SK-N-SH (cell line): ENCODE measurements around the gene PPM1F. TPM values are rescaled to one million over a fixed set of nuclear protein-coding genes. Genes with fewer than 3 reads are reported as not detected.

Experiments
- CTCF ChIA-PET: fragments of 300-600, 350-600 bp; formaldehyde crosslinking; extraction: SDS; loops from one replicate; lab custom pipeline; 2021; lab: Yijun Ruan, JAX
- POLR2A ChIA-PET: fragments of 350-600 bp; sonication (Branson Sonifier 250); formaldehyde crosslinking; extraction: SDS; loops from one replicate; lab custom pipeline; 2020; ENCODE audit warnings: antibody characterized with exemption, inconsistent platforms; lab: Yijun Ruan, JAX
- DNase-seq: peaks from one replicate; pipeline ENCODE4 v3.0.0; 2012
- H2AFZ ChIP-seq: fragments of 200-600 bp; sonication (generic); 2 replicates; pipeline ENCODE4 v1.8.1; 2016; ENCODE audit warnings: antibody characterized with exemption, mild to moderate bottlenecking, low read depth
- H3F3A ChIP-seq: fragments of 200-600 bp; sonication (generic); replicated peaks from 2 replicates; pipeline ENCODE3; 2016; ENCODE audit warnings: antibody characterized with exemption, mild to moderate bottlenecking; ENCODE audit not compliant: insufficient read depth
- H3K27ac ChIP-seq, 2 experiments: fragments of 200-500 bp in 1 of 2; fragments of 200-600 bp in 1 of 2; sonication (Bioruptor generic) in 1 of 2; sonication (generic), shearing (Covaris generic) in 1 of 2; 2 replicates each; pipeline versions ENCODE4 v1.5.1 to v1.6.1; 2014 to 2016; ENCODE audit warnings: low read depth in 2 of 2, inconsistent platforms in 1 of 2, low read length in 1 of 2, mild to moderate bottlenecking in 1 of 2, mixed read lengths in 1 of 2
- H3K27me3 ChIP-seq: fragments of 200-600 bp; sonication (generic), shearing (Covaris generic); 2 replicates; pipeline ENCODE4 v1.6.1; 2016; ENCODE audit warnings: mixed run types; ENCODE audit not compliant: insufficient read depth
- H3K36me3 ChIP-seq, 2 experiments: fragments of 200-500 bp in 1 of 2; fragments of 200-600 bp in 1 of 2; sonication (Bioruptor generic) in 1 of 2; sonication (generic) in 1 of 2; replicated peaks in 1 of 2; 2 replicates each; pipeline versions ENCODE3 to v1.5.1; 2014 to 2016; ENCODE audit warnings: low read length in 1 of 2, mild to moderate bottlenecking in 1 of 2; ENCODE audit not compliant: insufficient read depth in 2 of 2, control insufficient read depth in 1 of 2
- H3K4me1 ChIP-seq, 2 experiments: fragments of 200-500 bp in 1 of 2; fragments of 200-600 bp in 1 of 2; sonication (Bioruptor generic) in 1 of 2; sonication (generic), shearing (Covaris generic) in 1 of 2; 2 replicates each; pipeline versions ENCODE4 v1.5.1 to v1.6.1; 2014 to 2016; ENCODE audit warnings: low read depth in 1 of 2, low read length in 1 of 2, mixed run types in 1 of 2; ENCODE audit not compliant: insufficient read depth in 2 of 2, control insufficient read depth in 1 of 2
- H3K4me2 ChIP-seq: fragments of 200-600 bp; sonication (generic), shearing (Covaris generic); 2 replicates; pipeline ENCODE4 v1.6.1; 2017; ENCODE audit warnings: mixed run types
- H3K4me3 ChIP-seq, 2 experiments: fragments of 200-500 bp in 1 of 2; fragments of 200-600 bp in 1 of 2; sonication (Bioruptor generic) in 1 of 2; sonication (generic), shearing (Covaris generic) in 1 of 2; 2 replicates each; pipeline versions ENCODE4 v1.5.1 to v1.8.1; 2014 to 2016; ENCODE audit warnings: low read depth in 2 of 2, inconsistent platforms in 1 of 2, low read length in 1 of 2, mild to moderate bottlenecking in 1 of 2, mixed read lengths in 1 of 2, moderate library complexity in 1 of 2
- H3K79me2 ChIP-seq: fragments of 200-600 bp; sonication (generic); 2 replicates; pipeline ENCODE4 v1.8.1; 2017; ENCODE audit warnings: mild to moderate bottlenecking; ENCODE audit not compliant: insufficient read depth
- H3K9ac ChIP-seq: fragments of 200-600 bp; sonication (generic); 2 replicates; pipeline ENCODE4 v1.6.1; 2017; ENCODE audit warnings: mixed run types
- H3K9me2 ChIP-seq: fragments of 200-600 bp; sonication (generic); 2 replicates; pipeline ENCODE4 v1.6.1; 2017; ENCODE audit warnings: mixed run types
- H3K9me3 ChIP-seq: fragments of 200-600 bp; sonication (generic); 2 replicates; pipeline ENCODE4 v1.6.1; 2017; ENCODE audit warnings: mixed run types, mild to moderate bottlenecking, moderate library complexity
- H4K20me1 ChIP-seq: fragments of 200-600 bp; sonication (generic); 2 replicates; pipeline ENCODE4 v1.6.1; 2017; ENCODE audit warnings: mild to moderate bottlenecking, mixed run types; ENCODE audit not compliant: insufficient read depth
- ELF1 ChIP-seq: IDR thresholded peaks from 2 replicates; pipeline ENCODE4 v1.4.0; 2012
- EP300 ChIP-seq, 2 experiments: IDR thresholded peaks; 2 replicates each; pipeline versions ENCODE4 v1.4.0 to v1.6.1; 2012; ENCODE audit warnings: borderline replicate concordance in 1 of 2, low read depth in 1 of 2, low read length in 1 of 2
- EZH2phosphoT487 ChIP-seq: fragments of 200-600 bp; sonication (generic); IDR thresholded peaks from 2 replicates; pipeline ENCODE4 v1.6.1; 2017; ENCODE audit warnings: low read depth, mixed run types, mild to moderate bottlenecking, antibody characterized with exemption, moderate library complexity, borderline replicate concordance
- GABPA ChIP-seq: IDR thresholded peaks from 2 replicates; pipeline ENCODE4 v1.4.0; 2012; ENCODE audit warnings: low read depth, mild to moderate bottlenecking
- JUND ChIP-seq: IDR thresholded peaks from 2 replicates; pipeline ENCODE4 v1.4.0; 2012
- MXI1 ChIP-seq: IDR thresholded peaks from 2 replicates; pipeline ENCODE4 v1.6.1; 2012; ENCODE audit warnings: mild to moderate bottlenecking, low read depth, low read length, improper control_type of control experiment
- POLR2AphosphoS5 ChIP-seq: IDR thresholded peaks from 2 replicates; pipeline ENCODE4 v1.6.1; 2012; ENCODE audit warnings: low read depth, low read length
- RAD21 ChIP-seq: IDR thresholded peaks from 2 replicates; pipeline ENCODE4 v1.6.1; 2012; ENCODE audit warnings: mild to moderate bottlenecking, low read length
- RXRA ChIP-seq: IDR thresholded peaks from 2 replicates; pipeline ENCODE4 v1.4.0; 2012; ENCODE audit warnings: low read depth, mild to moderate bottlenecking, borderline replicate concordance
- SIN3A ChIP-seq: IDR thresholded peaks from 2 replicates; pipeline ENCODE4 v1.6.1; 2012; ENCODE audit warnings: low read depth, mild to moderate bottlenecking, low read length, moderate library complexity, borderline replicate concordance
- TAF1 ChIP-seq: IDR thresholded peaks from 2 replicates; pipeline ENCODE4 v1.6.1; 2012; ENCODE audit warnings: low read depth, mild to moderate bottlenecking, low read length, moderate library complexity, borderline replicate concordance
- TCF12 ChIP-seq: IDR thresholded peaks from 2 replicates; pipeline ENCODE4 v1.4.0; 2012
- TEAD4 ChIP-seq: IDR thresholded peaks from 2 replicates; pipeline ENCODE4 v1.4.0; 2012; ENCODE audit warnings: mild to moderate bottlenecking, borderline replicate concordance; ENCODE audit not compliant: insufficient read depth
- USF1 ChIP-seq: IDR thresholded peaks from 2 replicates; pipeline ENCODE4 v1.4.0; 2012; ENCODE audit warnings: low read depth, borderline replicate concordance
- ZBTB33 ChIP-seq: IDR thresholded peaks from 2 replicates; pipeline ENCODE4 v1.4.0; 2012; ENCODE audit warnings: low read depth, borderline replicate concordance
- WGBS: methylation state at CpG from one replicate; pipeline ENCODE4 v1.1.6; 2017; ENCODE audit warnings: low lambda C conversion rate; 5-methylcytosine and 5-hydroxymethylcytosine counted together
- polyA plus RNA-seq, 3 experiments: library from polyadenylated mRNA; depleted of rRNA; stranded (reverse); fragments of >200 nt; gene quantifications; 2 replicates each; pipeline ENCODE4 v1.2.3, GENCODE V29; 2012

The PPM1F gene
- polyA plus RNA-seq, 1 of the 3 experiments (the other 2 are of a cell fraction) = 29.6 TPM

- Histone ChIP-seq H3K9ac (no peak overlapping the region), H3K9me3 (no peaks in the 10 kb centered on the region), H3K9me2 (no peaks in the 10 kb centered on the region), H3K4me3 (no peak overlapping the region), H3K4me2 (no peak overlapping the region), H3K27ac (no peak overlapping the region), H3F3A (peaks cover 3% of the 10 kb centered on the region), H3K36me3 (peaks cover 5 to 37% of the 10 kb centered on the region in 2 experiments), H4K20me1 (no peaks in the 10 kb centered on the region), H2AFZ (no peak overlapping the region), H3K4me1 (no peaks in the 10 kb centered on the region), H3K27me3 (no peaks in the 10 kb centered on the region), H3K79me2 (no peaks in the 10 kb centered on the region)
- POLR2A ChIA-PET = interaction anchor here (1.2 kb wide), 1 partner anchor 9 kb away, joined by 4 read pairs; no protein-coding TSS in a partner anchor
- CTCF ChIA-PET = interaction anchor here (1.5 to 2.3 kb wide), 2 partner anchors 14 to 20 kb away, joined by 7 to 11 read pairs; no protein-coding TSS in a partner anchor
- no peak for DNase-seq
- TF ChIP-seq TCF12 = no peak
- WGBS = 95% methylated on average over 13 of the region's 22 CpGs
Observed at GRCh38 chr22:21958360-21959273, 6.0 kb upstream of the PPM1F start.

- POLR2A ChIA-PET = interaction anchor here (0.6 to 2.1 kb wide), 3 partner anchors 12 to 36 kb away, joined by 3 to 10 read pairs (median 4); no protein-coding TSS in a partner anchor
- CTCF ChIA-PET = interaction anchor here (0.5 to 9.7 kb wide), 33 partner anchors 9 to 309 kb away, joined by 3 to 173 read pairs (median 5); partner anchors contain the start of genes MAPK1 and TOP3B
- Histone ChIP-seq H3K4me2 (peak overlapping the region; percentile 84), H3K4me1 (peaks cover 10 to 25% of the 10 kb centered on the region in 2 experiments; a peak in 2 of 4 replicates), H3K36me3 (no peaks in the 10 kb centered on the region), H3F3A (peaks cover 12% of the 10 kb centered on the region), H2AFZ (0 out of 2 replicates have a peak overlapping the region, but pooled peaks have one; percentile 11), H4K20me1 (no peaks in the 10 kb centered on the region), H3K9me3 (no peaks in the 10 kb centered on the region), H3K27ac (peak overlapping the region in 1 of 2 experiments; percentile 79; a peak in 2 of 4 replicates), H3K79me2 (peaks cover 45% of the 10 kb centered on the region), H3K9me2 (no peaks in the 10 kb centered on the region), H3K27me3 (no peaks in the 10 kb centered on the region), H3K4me3 (peak overlapping the region; percentile 67 to 69)
- peak; percentile 59 for DNase-seq
- 37% methylated on average over 14 of the region's 29 CpGs for WGBS
- TF ChIP-seq GABPA (no peak), MXI1 (0 out of 2 replicates have a peak, but pooled peaks have one; percentile 20)
- TF ChIP-seq, all 33 proteins: peak for 1
- H3K9ac ChIP-seq = peak overlapping the region; percentile 63; the same call in 1 of the 2 replicates
Observed at GRCh38 chr22:21951931-21952465, 650 bp downstream of the PPM1F start.

- ChIA-PET CTCF (interaction anchor here (3.1 to 9.7 kb wide), 2 partner anchors 12 to 21 kb away, joined by 13 to 173 read pairs; no protein-coding TSS in a partner anchor), POLR2A (no interaction called here)
- DNase-seq = no peak
- H3K9me2 ChIP-seq = no peaks in the 10 kb centered on the region
- H3K4me1 ChIP-seq = peaks cover 15 to 25% of the 10 kb centered on the region in 2 experiments; a peak in 3 of 4 replicates
- H2AFZ ChIP-seq = no peak overlapping the region
- peaks cover 54% of the 10 kb centered on the region for H3K79me2 ChIP-seq
- no peak overlapping the region for H3K4me3 ChIP-seq
- H4K20me1 ChIP-seq = no peaks in the 10 kb centered on the region
- WGBS = 95% methylated on average over 6 of the region's 7 CpGs
- H3K27me3 ChIP-seq = no peaks in the 10 kb centered on the region
- H3F3A ChIP-seq = peaks cover 12% of the 10 kb centered on the region
- H3K9ac ChIP-seq = no peak overlapping the region
- H3K27ac ChIP-seq = no peak overlapping the region
- H3K9me3 ChIP-seq = no peaks in the 10 kb centered on the region
- H3K4me2 ChIP-seq = no peak overlapping the region
- TF ChIP-seq ZBTB33 (no peak), RAD21 (no peak), SIN3A (no peak), ELF1 (no peak), EP300 (IDR thresholded peaks at IDR 0.05; ENCODE audit: borderline replicate concordance in 1 of 2, low read depth in 1 of 2, low read length in 1 of 2) (no peak), EZH2phosphoT487 (no peak), POLR2AphosphoS5 (no peak), JUND (no peak), TAF1 (no peak), TEAD4 (no peak), RXRA (no peak), USF1 (no peak), GABPA (no peak)
- peaks cover 0 to 1% of the 10 kb centered on the region in 2 experiments for H3K36me3 ChIP-seq
Observed at GRCh38 chr22:21951062-21951461, 1.6 kb downstream of the PPM1F start.
